GM12801 (cell line): ENCODE results near the gene KIAA0586.

Experiments
- CTCF ChIP-seq: IDR thresholded peaks from one replicate; pipeline ENCODE4 v1.5.1; 2011; ENCODE audit warnings: control low read depth; ENCODE audit not compliant: insufficient read length; ENCODE audit errors: extremely low read depth

KIAA0586 gene

GRCh38 chr14:58537004-58537403 lies 109.5 kb downstream of the KIAA0586 start:
- TF ChIP-seq CTCF = no peak

DNA sequence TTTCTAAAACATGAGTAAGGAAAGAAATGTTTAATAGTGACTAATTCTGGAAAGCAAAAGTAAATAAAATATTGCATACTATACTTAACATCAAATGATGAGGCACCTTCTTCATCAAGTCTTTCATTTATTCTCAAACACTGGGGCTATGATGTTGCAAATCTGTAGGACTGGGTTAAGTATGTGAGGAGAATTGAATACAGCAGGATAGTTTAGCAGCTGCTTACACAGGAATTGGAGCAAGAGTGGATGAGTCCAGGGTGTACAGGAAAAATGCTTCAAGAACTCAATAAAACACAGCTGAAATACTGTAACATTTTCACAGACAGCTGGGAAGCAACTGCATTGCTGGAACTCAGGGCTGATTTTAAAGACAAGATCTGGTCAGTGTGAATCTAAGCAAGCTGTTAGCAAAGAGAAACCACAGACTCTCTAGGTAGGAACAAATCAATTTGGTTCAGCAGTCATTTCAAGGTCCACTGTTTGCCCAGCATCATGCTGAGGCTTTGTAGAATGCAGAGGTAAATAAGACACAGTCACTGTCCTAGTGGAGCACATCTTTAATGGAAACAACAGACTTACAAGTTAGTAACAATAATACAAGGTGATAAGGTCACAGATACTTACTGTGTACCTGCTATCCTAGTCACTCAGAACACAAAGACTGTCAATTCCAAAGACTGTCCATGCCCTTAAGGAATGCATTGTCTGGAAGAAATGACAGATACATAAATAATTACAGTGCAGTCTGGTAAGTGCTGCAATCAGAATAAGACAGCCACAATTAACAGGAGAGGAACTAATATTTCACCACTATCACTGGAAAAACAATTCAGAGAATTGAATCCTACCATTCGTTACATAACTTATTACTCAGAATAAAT lies 113.5 kb downstream of the KIAA0586 start:
- TF ChIP-seq CTCF = no peak

DNA sequence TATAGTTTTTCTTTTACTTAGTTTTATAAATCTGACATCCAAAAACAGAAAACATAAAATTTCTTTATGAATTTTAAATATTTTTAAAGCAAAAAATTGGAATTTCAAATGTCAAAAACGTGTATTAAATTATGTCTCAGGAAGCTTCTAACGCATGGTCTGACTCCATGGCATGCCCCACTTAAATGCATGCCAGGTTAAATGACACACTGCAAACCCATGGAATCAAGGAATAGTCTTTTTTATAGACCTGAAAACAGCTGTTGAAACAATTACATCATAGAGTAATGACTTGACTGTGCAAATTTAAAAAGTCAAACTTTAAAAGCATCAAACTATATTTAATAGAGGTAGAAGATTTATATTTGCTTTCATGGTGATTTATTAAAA lies 114.1 kb downstream of the KIAA0586 start:
- TF ChIP-seq CTCF = no peak

DNA sequence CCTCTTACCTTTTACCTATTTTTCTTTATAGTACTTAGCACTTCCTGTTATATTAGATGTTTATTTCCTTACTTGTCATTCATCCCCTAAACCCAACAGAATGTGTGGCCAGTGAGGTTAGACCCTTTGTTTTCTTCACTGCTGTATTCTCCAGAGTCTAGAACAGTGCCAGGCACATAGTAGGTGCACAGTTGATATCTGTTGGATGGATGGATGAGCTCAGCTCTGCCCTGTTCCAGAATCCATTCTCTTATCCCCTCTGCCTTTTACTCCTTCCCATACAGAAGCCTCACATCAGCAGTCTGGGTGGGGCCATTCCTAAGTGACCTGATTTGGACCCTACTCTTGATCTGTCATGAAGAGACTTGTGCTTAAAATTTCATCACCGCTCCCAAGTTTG lies 115.7 kb downstream of the KIAA0586 start:
- no peak for TF ChIP-seq CTCF

GRCh38 chr14:58547649-58548048 lies 120.1 kb downstream of the KIAA0586 start:
- no peak for TF ChIP-seq CTCF

DNA sequence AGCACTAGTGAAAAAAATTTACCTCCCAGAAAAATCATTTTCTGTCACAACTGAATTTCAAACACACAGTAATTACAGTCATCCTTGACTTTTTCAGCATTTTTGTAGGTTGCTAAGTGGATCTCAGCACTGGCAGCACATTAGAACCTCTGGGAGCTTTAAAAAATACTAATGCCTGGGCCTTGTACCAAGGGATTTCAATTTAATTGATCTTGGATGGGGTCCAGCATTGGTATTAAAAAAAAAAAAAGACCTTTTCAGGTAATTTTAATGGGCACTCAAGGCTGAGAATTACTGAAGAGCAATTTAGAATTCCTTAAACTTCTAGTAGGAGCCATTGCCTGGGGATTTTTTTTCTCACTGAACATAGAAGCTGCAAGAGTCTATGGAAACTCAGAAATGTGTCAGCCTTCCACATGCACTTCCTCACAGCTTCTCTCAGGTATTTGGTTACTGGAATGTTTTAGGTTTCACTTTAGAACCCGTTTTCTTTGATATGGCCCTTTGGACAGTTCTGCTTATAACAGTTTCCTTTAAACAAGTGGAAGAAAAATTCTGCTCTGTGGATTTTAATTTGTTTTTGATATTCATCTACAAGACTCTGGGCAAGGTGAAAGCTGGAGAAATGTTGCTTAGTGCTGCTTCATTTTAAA lies 121.7 kb downstream of the KIAA0586 start:
- TF ChIP-seq CTCF = no peak

GRCh38 chr14:58553959-58554358 lies 126.4 kb downstream of the KIAA0586 start:
- no peak for TF ChIP-seq CTCF
